Tibial nerve (tissue), 4 donors: ENCODE data around the gene UHRF2. TPM values are rescaled to one million over a fixed set of nuclear protein-coding genes. Genes with fewer than 3 reads are reported as not detected.

ENCODE experiments used
- DNase-seq, 2 donors: peaks; one replicate each; pipeline ENCODE4 v3.0.0-alpha.2; 2019; ENCODE audit warnings: low spot score in 2 of 2
- H3K27ac ChIP-seq, 4 donors: fragments of 200-600 bp; sonication (generic) in 3 of 4; one replicate each; pipeline ENCODE4 v1.5.1; 2017 to 2019; ENCODE audit warnings: mild to moderate bottlenecking in 1 of 4
- H3K27me3 ChIP-seq, 2 donors: fragments of 200-600 bp; sonication (generic) in 1 of 2; one replicate each; pipeline versions ENCODE4 v1.5.1 to v1.6.0; 2017 to 2019
- H3K36me3 ChIP-seq, 3 donors: fragments of 200-600 bp; sonication (generic); one replicate each; pipeline ENCODE4 v1.5.1; 2018 to 2019
- H3K4me1 ChIP-seq, 4 donors: fragments of 200-600 bp; sonication (generic) in 3 of 4; one replicate each; pipeline ENCODE4 v1.5.1; 2017 to 2019
- H3K4me3 ChIP-seq, 4 donors: fragments of 200-600 bp; sonication (generic) in 3 of 4; one replicate each; pipeline ENCODE4 v1.5.1; 2017 to 2019; ENCODE audit warnings: mild to moderate bottlenecking in 1 of 4, moderate library complexity in 1 of 4
- H3K9me3 ChIP-seq, 4 donors: fragments of 200-600 bp; sonication (generic) in 3 of 4; one replicate each; pipeline ENCODE4 v1.5.1; 2017 to 2019
- CTCF ChIP-seq, 5 experiments: fragments of 200-600 bp in 3 of 5; fragments of 450-650 bp in 2 of 5; sonication (generic) in 3 of 5; IDR thresholded peaks; one replicate each; pipeline ENCODE4 v1.5.1; 2016 to 2019; ENCODE audit warnings: antibody characterized with exemption in 5 of 5, mild to moderate bottlenecking in 3 of 5, moderate library complexity in 2 of 5
- EP300 ChIP-seq, 2 donors: sonication (generic); formaldehyde crosslinking; IDR thresholded peaks; one replicate each; pipeline ENCODE4 v1.6.1; 2017; ENCODE audit warnings: antibody characterized with exemption in 2 of 2, mild to moderate bottlenecking in 1 of 2
- POLR2A ChIP-seq, 2 donors: fragments of 450-650 bp; IDR thresholded peaks; one replicate each; pipeline ENCODE4 v1.6.1; 2017; ENCODE audit warnings: antibody characterized with exemption in 2 of 2, mild to moderate bottlenecking in 2 of 2, moderate library complexity in 2 of 2
- WGBS, 2 donors: methylation state at CpG; one replicate each; pipeline ENCODE4 v1.1.5; 2018; 5-methylcytosine and 5-hydroxymethylcytosine counted together
- total RNA-seq, 4 donors: library from RNA; depleted of rRNA; stranded (reverse); fragments of >200 nt; gene quantifications; one replicate each; pipeline ENCODE4 v1.1.0, GENCODE V29; 2016

Gene UHRF2
- total RNA-seq, 4 donors from 2014 or later: 61.2 to 85.0 (median 76.0) TPM

GRCh38 chr9:6383551-6384225 is 29.3 kb upstream of the UHRF2 start:
- no peak for DNase-seq
- Histone ChIP-seq H3K27ac (no peak overlapping the region), H3K9me3 (peaks cover 0 to 3% (median 0%) of the 10 kb centered on the region in 4 donors), H3K36me3 (no peaks in the 10 kb centered on the region), H3K4me3 (no peak overlapping the region), H3K27me3 (no peaks in the 10 kb centered on the region), H3K4me1 (no peaks in the 10 kb centered on the region)
- WGBS, 2 donors: 80 to 82% methylated on average over 7 of the region's 7 CpGs
- TF ChIP-seq POLR2A (IDR thresholded peaks at IDR 0.05) (no peak), CTCF (IDR thresholded peaks at IDR 0.05) (no peak), EP300 (IDR thresholded peaks at IDR 0.05) (no peak)

GRCh38 chr9:6384732-6385131 is 28.3 kb upstream of the UHRF2 start:
- no peak overlapping the region for H3K27ac ChIP-seq
- H3K4me1 ChIP-seq: no peaks in the 10 kb centered on the region
- no peak for DNase-seq
- WGBS, 2 donors: 50 to 63% methylated on average over 2 of the region's 2 CpGs
- no peaks in the 10 kb centered on the region for H3K27me3 ChIP-seq
- H3K36me3 ChIP-seq: no peaks in the 10 kb centered on the region
- no peak overlapping the region for H3K4me3 ChIP-seq
- H3K9me3 ChIP-seq: peaks cover 0 to 3% (median 0%) of the 10 kb centered on the region in 4 donors
- TF ChIP-seq POLR2A (IDR thresholded peaks at IDR 0.05) (no peak), EP300 (IDR thresholded peaks at IDR 0.05) (no peak)

GRCh38 chr9:6399071-6399470 is 13.9 kb upstream of the UHRF2 start:
- no peaks in the 10 kb centered on the region for H3K36me3 ChIP-seq
- TF ChIP-seq CTCF (IDR thresholded peaks at IDR 0.05): no peak
- TF ChIP-seq POLR2A (IDR thresholded peaks at IDR 0.05): no peak
- TF ChIP-seq EP300 (IDR thresholded peaks at IDR 0.05): no peak
- WGBS, 2 donors: 15% methylated on average over 2 of the region's 2 CpGs
- H3K27me3 ChIP-seq: no peaks in the 10 kb centered on the region
- H3K27ac ChIP-seq: no peak overlapping the region
- H3K4me1 ChIP-seq: no peaks in the 10 kb centered on the region
- no peaks in the 10 kb centered on the region for H3K9me3 ChIP-seq
- H3K4me3 ChIP-seq: no peak overlapping the region
- no peak for DNase-seq

GRCh38 chr9:6405371-6405770 is 7.6 kb upstream of the UHRF2 start:
- no peak for DNase-seq
- H3K4me3 ChIP-seq: no peak overlapping the region
- no peaks in the 10 kb centered on the region for H3K9me3 ChIP-seq
- TF ChIP-seq POLR2A (IDR thresholded peaks at IDR 0.05) (no peak), CTCF (IDR thresholded peaks at IDR 0.05) (no peak), EP300 (IDR thresholded peaks at IDR 0.05) (no peak)
- no peaks in the 10 kb centered on the region for H3K4me1 ChIP-seq
- no peaks in the 10 kb centered on the region for H3K36me3 ChIP-seq
- H3K27me3 ChIP-seq: no peaks in the 10 kb centered on the region
- no peak overlapping the region for H3K27ac ChIP-seq

GRCh38 chr9:6407778-6408177 is 5.2 kb upstream of the UHRF2 start:
- WGBS, 2 donors: 55 to 73% methylated on average over 2 of the region's 2 CpGs
- peaks cover 0 to 7% (median 0%) of the 10 kb centered on the region in 4 donors for H3K4me1 ChIP-seq
- no peaks in the 10 kb centered on the region for H3K36me3 ChIP-seq
- DNase-seq: no peak
- no peak overlapping the region for H3K27ac ChIP-seq
- H3K27me3 ChIP-seq: no peaks in the 10 kb centered on the region
- TF ChIP-seq CTCF (IDR thresholded peaks at IDR 0.05) (no peak), EP300 (IDR thresholded peaks at IDR 0.05) (no peak)
- no peaks in the 10 kb centered on the region for H3K9me3 ChIP-seq
- H3K4me3 ChIP-seq: no peak overlapping the region
